Ramos (cell line): Measurements from ENCODE around the gene TAS2R8.
"Not testable (repeated sequence)": the region's sequence is repeated elsewhere in the genome, so short reads cannot be mapped to it uniquely, and the experiment has no call there.

ENCODE experiments used
- in situ Hi-C: fragments of 300-500 bp; cut with MboI; formaldehyde crosslinking; loops from one replicate; pipeline ENCODE4 v1.14.3; 2022; ENCODE audit warnings: low sequenced_read_pairs; ENCODE audit not compliant: unreplicated experiment

The TAS2R8 gene

GRCh38 chr12:10807186-10807585, at the start of gene TAS2R8:
Gene TAS2R8, minus strand, starts transcription at chr12:10807286. Its CDS starts 306 bp downstream, at chr12:10806980.
- in situ Hi-C loops, result no loop called here

GRCh38 chr12:10855807-10856206, 48.7 kb upstream of the TAS2R8 start:
- in situ Hi-C loops, result no loop called here

- in situ Hi-C loops, result no loop called here
These were observed 46.7 kb upstream of the TAS2R8 start for GRCh38 chr12:10853776-10854175.

- in situ Hi-C loops, result no loop called here
These were observed 44.3 kb upstream of the TAS2R8 start for GRCh38 chr12:10851243-10851858.

GRCh38 chr12:10849425-10849878, 42.4 kb upstream of the TAS2R8 start, which contains the start of gene PRR4:
Gene PRR4, minus strand, starts transcription at chr12:10849475. Its CDS starts 38 bp downstream, at chr12:10849437.
- in situ Hi-C loops, result no loop called here

- in situ Hi-C loops, result no loop called here
These were observed 40.7 kb upstream of the TAS2R8 start for GRCh38 chr12:10847744-10848143.

GRCh38 chr12:10842862-10843261, 35.8 kb upstream of the TAS2R8 start:
- in situ Hi-C loops, result no loop called here

GRCh38 chr12:10838461-10838860, 31.4 kb upstream of the TAS2R8 start:
- in situ Hi-C loops, result no loop called here

GRCh38 chr12:10829994-10830393, 22.9 kb upstream of the TAS2R8 start:
- in situ Hi-C loops, result no loop called here

GRCh38 chr12:10826258-10826657, 19.2 kb upstream of the TAS2R8 start, which contains the start of gene TAS2R10:
Gene TAS2R10, minus strand, starts transcription at chr12:10826358. Its CDS starts 89 bp downstream, at chr12:10826269.
- in situ Hi-C loops, result no loop called here

GRCh38 chr12:10824957-10825356, 17.9 kb upstream of the TAS2R8 start:
- in situ Hi-C loops, result no loop called here

GRCh38 chr12:10811883-10812536, 4.9 kb upstream of the TAS2R8 start:
- in situ Hi-C loops, result no loop called here

- in situ Hi-C loops, result no loop called here
These were observed 3.0 kb upstream of the TAS2R8 start, which contains the start of gene TAS2R9 for GRCh38 chr12:10810068-10810467. Gene TAS2R9, minus strand, starts transcription at chr12:10810168. Its CDS starts 93 bp downstream, at chr12:10810075.

GRCh38 chr12:10802587-10802986, 4.5 kb downstream of the TAS2R8 start, which contains the start of gene TAS2R7:
Gene TAS2R7, minus strand, starts transcription at chr12:10802627. Its CDS starts 57 bp downstream, at chr12:10802570.
- in situ Hi-C loops, result no loop called here

GRCh38 chr12:10801741-10802140, 5.3 kb downstream of the TAS2R8 start:
- in situ Hi-C loops, result no loop called here

GRCh38 chr12:10794222-10794621, 12.9 kb downstream of the TAS2R8 start:
- in situ Hi-C loops, result no loop called here

- in situ Hi-C loops, result not testable (repeated sequence)
These were observed 15.3 kb downstream of the TAS2R8 start for GRCh38 chr12:10791769-10792168.

- in situ Hi-C loops, result no loop called here
These were observed 23.8 kb downstream of the TAS2R8 start for GRCh38 chr12:10783252-10783651.

GRCh38 chr12:10779103-10779502, 28.0 kb downstream of the TAS2R8 start:
- in situ Hi-C loops, result loop anchor here (10.0 kb wide), 1 partner anchor 706 kb away; no protein-coding TSS in a partner anchor

- in situ Hi-C loops, result loop anchor here (10.0 to 25.0 kb wide), 2 partner anchors 416 to 714 kb away; partner anchors contain the start of gene TAS2R42
These were observed 35.9 kb downstream of the TAS2R8 start for GRCh38 chr12:10771132-10771733.

- in situ Hi-C loops, result loop anchor here (25.0 kb wide), 1 partner anchor 428 kb away; the partner anchor contains the start of gene TAS2R42
These were observed 47.4 kb downstream of the TAS2R8 start for GRCh38 chr12:10759657-10760056.
